HG02798 (cell line): ENCODE results near the gene ETFB.

Experiments
- ATAC-seq: cut with Tn5 transposase; IDR thresholded peaks from one replicate; pipeline ENCODE4 v1.9.1; 2021; ENCODE audit warnings: mild to moderate bottlenecking; ENCODE audit not compliant: unreplicated experiment, poor library complexity

Gene ETFB

GRCh38 chr19:51375504-51376221 lies 9.5 kb upstream of the ETFB start:
- no peak for ATAC-seq

- no peak for ATAC-seq
Measured at GRCh38 chr19:51372649-51373504, 6.7 kb upstream of the ETFB start, which contains the start of gene NKG7. Gene NKG7, minus strand, starts transcription at chr19:51372654. Its CDS starts 119 bp downstream, at chr19:51372535.

- no peak for ATAC-seq
Measured at GRCh38 chr19:51372021-51372648, 5.9 kb upstream of the ETFB start.

GRCh38 chr19:51371186-51371690 lies 5.0 kb upstream of the ETFB start:
- ATAC-seq = no peak

- no peak for ATAC-seq
Measured at GRCh38 chr19:51370230-51370629, 4.0 kb upstream of the ETFB start.

GRCh38 chr19:51368366-51369282 lies 2.4 kb upstream of the ETFB start, which contains the start of gene CLDND2:
Gene CLDND2, minus strand, starts transcription at chr19:51369003. Its CDS starts 426 bp downstream, at chr19:51368577.
- no peak for ATAC-seq

- ATAC-seq = peak; percentile 81
Measured at GRCh38 chr19:51367565-51368365, 1.6 kb upstream of the ETFB start.

GRCh38 chr19:51367255-51367564 lies 1.0 kb upstream of the ETFB start:
- ATAC-seq = no peak

- ATAC-seq = peak; percentile 63
Measured at GRCh38 chr19:51366389-51367254, 434 bp upstream of the ETFB start.

- ATAC-seq = no peak
Measured at GRCh38 chr19:51365211-51365964, 800 bp downstream of the ETFB start.

GRCh38 chr19:51364200-51365106 lies 1.7 kb downstream of the ETFB start:
- ATAC-seq = no peak

GRCh38 chr19:51361239-51361638 lies 4.9 kb downstream of the ETFB start:
- no peak for ATAC-seq

- no peak for ATAC-seq
Measured at GRCh38 chr19:51359294-51359693, 6.9 kb downstream of the ETFB start.

- ATAC-seq = no peak
Measured at GRCh38 chr19:51357952-51358351, 8.2 kb downstream of the ETFB start.

GRCh38 chr19:51356159-51356801 lies 9.9 kb downstream of the ETFB start:
- no peak for ATAC-seq

- no peak for ATAC-seq
Measured at GRCh38 chr19:51354742-51355148, 11.4 kb downstream of the ETFB start.
